ENCODE measurements around the gene NSG1. TPM values are rescaled to one million over a fixed set of nuclear protein-coding genes. Genes with fewer than 3 reads are reported as not detected.

NSG1 gene
- total and polyA plus RNA-seq, 7 experiments from 2014 or later, result 0.53 to 24.5 (median 19.5) TPM

GRCh38 chr4:4413806-4414205, 26.9 kb downstream of the NSG1 start:
- ATAC-seq (no peak), DNase-seq (no peak)
- Mint-ChIP-seq H3K4me3 (no peak overlapping the region), H3K27me3 (no peaks in the 10 kb centered on the region), H3K4me1 (peaks cover 8 to 23% (median 15%) of the 10 kb centered on the region in 7 donors), H3K27ac (no peak overlapping the region), H3K36me3 (peaks cover 4 to 21% (median 17%) of the 10 kb centered on the region in 5 donors), H3K9me3 (peaks cover 0 to 8% (median 0%) of the 10 kb centered on the region in 11 donors)
- ChIA-PET CTCF (no interaction called here), POLR2A (no interaction called here)
- H3K36me3 ChIP-seq (ENCODE audit: control insufficient read depth in 2 of 3, insufficient read depth in 3 of 3, low read length in 3 of 3), result peaks cover 0 to 12% (median 0%) of the 10 kb centered on the region in 3 experiments
- no peak overlapping the region for H3K4me3 ChIP-seq (ENCODE audit: low read length)
- H3K27ac ChIP-seq (ENCODE audit: low read depth, low read length), result no peak overlapping the region
- no peaks in the 10 kb centered on the region for H3K27me3 ChIP-seq (ENCODE audit: control insufficient read depth in 2 of 2, insufficient read depth in 2 of 2, low read length in 2 of 2)
- H3K9me3 ChIP-seq (ENCODE audit: control insufficient read depth in 2 of 3, low read length in 3 of 3), result no peaks in the 10 kb centered on the region
- peaks cover 0 to 9% of the 10 kb centered on the region in 2 donors for H3K4me1 ChIP-seq (ENCODE audit: control insufficient read depth in 2 of 2, insufficient read depth in 2 of 2, low read length in 2 of 2)
- intact Hi-C loops (cut with micrococcal nuclease), result no loop called here

GRCh38 chr4:4415107-4415805, 28.4 kb downstream of the NSG1 start:
- no peak overlapping the region for H3K27ac ChIP-seq (ENCODE audit: low read depth, low read length)
- peaks cover 14 to 34% (median 27%) of the 10 kb centered on the region in 7 donors for H3K4me1 Mint-ChIP-seq
- peaks cover 0 to 24% (median 0%) of the 10 kb centered on the region in 3 experiments for H3K36me3 ChIP-seq (ENCODE audit: control insufficient read depth in 2 of 3, insufficient read depth in 3 of 3, low read length in 3 of 3)
- H3K4me3 ChIP-seq (ENCODE audit: low read length), result no peak overlapping the region
- ChIA-PET POLR2A (no interaction called here), CTCF (no interaction called here)
- H3K27ac Mint-ChIP-seq, result peak overlapping the region in 1 of 9 donors; percentile 52
- no peaks in the 10 kb centered on the region for H3K27me3 ChIP-seq (ENCODE audit: control insufficient read depth in 2 of 2, insufficient read depth in 2 of 2, low read length in 2 of 2)
- peaks cover 5 to 29% (median 17%) of the 10 kb centered on the region in 5 donors for H3K36me3 Mint-ChIP-seq
- H3K9me3 Mint-ChIP-seq, result peaks cover 0 to 8% (median 0%) of the 10 kb centered on the region in 11 donors
- H3K4me3 Mint-ChIP-seq, result no peak overlapping the region
- peaks cover 0 to 13% of the 10 kb centered on the region in 2 donors for H3K4me1 ChIP-seq (ENCODE audit: control insufficient read depth in 2 of 2, insufficient read depth in 2 of 2, low read length in 2 of 2)
- DNase-seq (no peak), ATAC-seq (no peak)
- intact Hi-C loops (cut with micrococcal nuclease), result no loop called here
- H3K27me3 Mint-ChIP-seq, result no peaks in the 10 kb centered on the region
- H3K9me3 ChIP-seq (ENCODE audit: control insufficient read depth in 2 of 3, low read length in 3 of 3), result no peaks in the 10 kb centered on the region

GRCh38 chr4:4415806-4416805, 29.2 kb downstream of the NSG1 start:
- intact Hi-C loops (cut with micrococcal nuclease), result no loop called here
- H3K4me3 Mint-ChIP-seq, result no peak overlapping the region
- peaks cover 0 to 13% of the 10 kb centered on the region in 2 donors for H3K4me1 ChIP-seq (ENCODE audit: control insufficient read depth in 2 of 2, insufficient read depth in 2 of 2, low read length in 2 of 2)
- no peak overlapping the region for H3K27ac ChIP-seq (ENCODE audit: low read depth, low read length)
- peak overlapping the region in 3 of 9 donors; percentile 29 to 57 (median 52) for H3K27ac Mint-ChIP-seq
- no peaks in the 10 kb centered on the region for H3K27me3 Mint-ChIP-seq
- no peaks in the 10 kb centered on the region for H3K9me3 ChIP-seq (ENCODE audit: control insufficient read depth in 2 of 3, low read length in 3 of 3)
- ChIA-PET POLR2A (no interaction called here), CTCF (no interaction called here)
- H3K27me3 ChIP-seq (ENCODE audit: control insufficient read depth in 2 of 2, insufficient read depth in 2 of 2, low read length in 2 of 2), result no peaks in the 10 kb centered on the region
- no peak overlapping the region for H3K4me3 ChIP-seq (ENCODE audit: low read length)
- peaks cover 14 to 38% (median 27%) of the 10 kb centered on the region in 7 donors for H3K4me1 Mint-ChIP-seq
- peaks cover 5 to 35% (median 21%) of the 10 kb centered on the region in 5 donors for H3K36me3 Mint-ChIP-seq
- H3K36me3 ChIP-seq (ENCODE audit: control insufficient read depth in 2 of 3, insufficient read depth in 3 of 3, low read length in 3 of 3), result peaks cover 0 to 32% (median 0%) of the 10 kb centered on the region in 3 experiments
- DNase-seq, result no peak
- ATAC-seq, result no peak
- H3K9me3 Mint-ChIP-seq, result peaks cover 0 to 8% (median 0%) of the 10 kb centered on the region in 11 donors

GRCh38 chr4:4416981-4417380, 30.1 kb downstream of the NSG1 start:
- Mint-ChIP-seq H3K9me3 (peaks cover 0 to 8% (median 0%) of the 10 kb centered on the region in 11 donors), H3K36me3 (peaks cover 5 to 43% (median 27%) of the 10 kb centered on the region in 5 donors), H3K27me3 (no peaks in the 10 kb centered on the region), H3K27ac (peak overlapping the region in 3 of 9 donors; percentile 6 to 29 (median 11)), H3K4me1 (peaks cover 14 to 38% (median 27%) of the 10 kb centered on the region in 7 donors), H3K4me3 (no peak overlapping the region)
- ChIA-PET POLR2A (no interaction called here), CTCF (no interaction called here)
- H3K4me1 ChIP-seq (ENCODE audit: control insufficient read depth in 2 of 2, insufficient read depth in 2 of 2, low read length in 2 of 2), result peaks cover 0 to 13% of the 10 kb centered on the region in 2 donors
- intact Hi-C loops (cut with micrococcal nuclease), result no loop called here
- H3K27ac ChIP-seq (ENCODE audit: low read depth, low read length), result no peak overlapping the region
- no peak for ATAC-seq
- no peaks in the 10 kb centered on the region for H3K9me3 ChIP-seq (ENCODE audit: control insufficient read depth in 2 of 3, low read length in 3 of 3)
- no peak overlapping the region for H3K4me3 ChIP-seq (ENCODE audit: low read length)
- DNase-seq, result no peak
- H3K27me3 ChIP-seq (ENCODE audit: control insufficient read depth in 2 of 2, insufficient read depth in 2 of 2, low read length in 2 of 2), result no peaks in the 10 kb centered on the region
- peaks cover 0 to 40% (median 0%) of the 10 kb centered on the region in 3 experiments for H3K36me3 ChIP-seq (ENCODE audit: control insufficient read depth in 2 of 3, insufficient read depth in 3 of 3, low read length in 3 of 3)

GRCh38 chr4:4417886-4418285, 31.0 kb downstream of the NSG1 start:
- DNase-seq, result no peak

GRCh38 chr4:4418676-4419390, 31.9 kb downstream of the NSG1 start:
- no peak overlapping the region for H3K27ac ChIP-seq (ENCODE audit: low read depth, low read length)

More at GRCh38 chr4:4417886-4418285, 31.0 kb downstream of the NSG1 start:
- no peaks in the 10 kb centered on the region for H3K27me3 Mint-ChIP-seq
- CTCF ChIA-PET, result no interaction called here
- POLR2A ChIA-PET, result no interaction called here
- Histone ChIP-seq H3K4me3 (ENCODE audit: low read length) (no peak overlapping the region), H3K27me3 (ENCODE audit: control insufficient read depth in 2 of 2, insufficient read depth in 2 of 2, low read length in 2 of 2) (no peaks in the 10 kb centered on the region), H3K36me3 (ENCODE audit: control insufficient read depth in 2 of 3, insufficient read depth in 3 of 3, low read length in 3 of 3) (peaks cover 0 to 45% (median 0%) of the 10 kb centered on the region in 3 experiments), H3K9me3 (ENCODE audit: control insufficient read depth in 2 of 3, low read length in 3 of 3) (no peaks in the 10 kb centered on the region), H3K27ac (ENCODE audit: low read depth, low read length) (no peak overlapping the region), H3K4me1 (ENCODE audit: control insufficient read depth in 2 of 2, insufficient read depth in 2 of 2, low read length in 2 of 2) (peaks cover 0 to 13% of the 10 kb centered on the region in 2 donors)
- H3K36me3 Mint-ChIP-seq, result peaks cover 5 to 44% (median 27%) of the 10 kb centered on the region in 5 donors
- H3K4me1 Mint-ChIP-seq, result peaks cover 14 to 38% (median 27%) of the 10 kb centered on the region in 7 donors
- intact Hi-C loops (cut with micrococcal nuclease), result no loop called here
- H3K27ac Mint-ChIP-seq, result peak overlapping the region in 8 of 9 donors; percentile 63 to 86 (median 75)
- peak overlapping the region in 8 of 10 donors; percentile 31 to 70 (median 62) for H3K4me3 Mint-ChIP-seq
- H3K9me3 Mint-ChIP-seq, result peaks cover 0 to 8% (median 0%) of the 10 kb centered on the region in 11 donors
- ATAC-seq, result peak; percentile 28

More at GRCh38 chr4:4418676-4419390, 31.9 kb downstream of the NSG1 start:
- Histone ChIP-seq H3K4me3 (ENCODE audit: low read length) (no peak overlapping the region), H3K27me3 (ENCODE audit: control insufficient read depth in 2 of 2, insufficient read depth in 2 of 2, low read length in 2 of 2) (no peaks in the 10 kb centered on the region), H3K4me1 (ENCODE audit: control insufficient read depth in 2 of 2, insufficient read depth in 2 of 2, low read length in 2 of 2) (peaks cover 0 to 13% of the 10 kb centered on the region in 2 donors), H3K36me3 (ENCODE audit: control insufficient read depth in 2 of 3, insufficient read depth in 3 of 3, low read length in 3 of 3) (peaks cover 0 to 54% (median 0%) of the 10 kb centered on the region in 3 experiments), H3K9me3 (ENCODE audit: control insufficient read depth in 2 of 3, low read length in 3 of 3) (no peaks in the 10 kb centered on the region)
- DNase-seq (no peak), ATAC-seq (peak; percentile 30)
- intact Hi-C loops (cut with micrococcal nuclease), result no loop called here
- H3K27me3 Mint-ChIP-seq, result no peaks in the 10 kb centered on the region
- H3K36me3 Mint-ChIP-seq, result peaks cover 5 to 48% (median 30%) of the 10 kb centered on the region in 5 donors
- peaks cover 14 to 38% (median 27%) of the 10 kb centered on the region in 7 donors for H3K4me1 Mint-ChIP-seq
- CTCF ChIA-PET, result interaction anchor here (0.9 kb wide), 1 partner anchor 12 kb away, joined by 3 read pairs; no protein-coding TSS in a partner anchor
- H3K27ac Mint-ChIP-seq, result peak overlapping the region in 8 of 9 donors; percentile 33 to 86 (median 72)
- H3K9me3 Mint-ChIP-seq, result peaks cover 0 to 8% (median 0%) of the 10 kb centered on the region in 11 donors
- H3K4me3 Mint-ChIP-seq, result peak overlapping the region; percentile 18 to 70 (median 54)
- POLR2A ChIA-PET, result no interaction called here
